Inferior parietal cortex (tissue), 1 donor: ENCODE results near the gene FRMD4B.
A peak's percentile ranks its signal among the peaks of the same experiment; 100 is the strongest.

ENCODE experiments used
- DNase-seq: peaks from one replicate; pipeline ENCODE4 v3.0.0-alpha.2; 2016; ENCODE audit errors: extremely low spot score

FRMD4B gene

DNA sequence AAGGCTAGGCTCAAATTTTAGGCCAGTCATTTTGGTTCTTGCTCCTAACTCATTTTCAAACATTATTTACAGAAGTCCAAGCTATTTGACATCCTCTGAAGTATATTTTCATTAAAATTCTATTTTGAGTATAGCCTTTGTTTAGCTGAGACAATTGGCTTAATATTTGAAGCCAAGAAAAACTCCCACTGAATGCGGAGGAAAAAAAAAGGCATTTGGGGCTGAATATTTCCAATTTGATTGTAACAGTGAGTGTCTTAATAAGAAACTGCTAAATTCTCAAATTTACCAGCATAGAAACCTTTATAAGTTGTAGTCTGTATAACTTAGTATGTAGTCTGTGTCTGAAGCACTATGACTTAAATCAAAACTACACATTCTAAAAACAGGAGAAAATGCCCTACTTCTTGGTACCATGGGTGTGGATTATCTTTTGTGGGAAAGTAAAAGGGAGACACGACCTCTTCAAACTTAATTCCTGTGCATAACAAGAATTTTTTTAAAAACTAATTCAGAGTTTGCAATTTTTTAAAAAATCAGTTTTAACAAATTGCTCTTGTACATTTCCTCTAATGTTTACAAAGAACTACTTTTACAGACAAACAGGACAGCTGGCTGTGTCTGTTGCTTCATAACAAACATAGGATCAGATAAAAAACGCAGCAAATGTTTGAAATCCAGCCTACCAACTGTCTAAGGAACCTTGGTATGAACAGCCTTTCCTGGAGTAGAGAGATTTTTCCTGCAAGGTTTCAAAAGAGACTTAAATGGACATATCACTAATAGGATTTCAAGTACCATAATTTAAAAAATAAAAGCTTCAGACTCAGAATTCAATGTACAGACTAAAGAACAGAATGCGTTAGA lies 210.8 kb downstream of the FRMD4B start:
- no peak for DNase-seq

DNA sequence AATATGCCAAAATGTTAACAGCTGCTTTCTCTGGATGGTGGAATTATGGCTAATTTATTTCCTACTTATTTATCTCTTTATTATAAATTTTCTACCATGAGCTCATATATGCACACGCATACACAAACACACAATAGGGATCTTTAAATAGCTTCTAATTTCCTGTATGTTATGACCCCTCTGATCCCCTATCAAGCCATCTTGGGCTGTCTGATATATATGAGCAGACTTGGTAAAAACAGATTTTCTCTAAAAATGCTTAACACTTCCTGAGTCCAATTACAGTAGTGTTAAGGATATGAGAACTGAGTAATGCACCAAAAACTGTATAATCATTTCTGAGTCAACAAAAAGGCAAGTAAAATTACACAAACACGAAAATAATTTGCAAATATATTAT lies 211.4 kb downstream of the FRMD4B start:
- DNase-seq, result no peak

DNA sequence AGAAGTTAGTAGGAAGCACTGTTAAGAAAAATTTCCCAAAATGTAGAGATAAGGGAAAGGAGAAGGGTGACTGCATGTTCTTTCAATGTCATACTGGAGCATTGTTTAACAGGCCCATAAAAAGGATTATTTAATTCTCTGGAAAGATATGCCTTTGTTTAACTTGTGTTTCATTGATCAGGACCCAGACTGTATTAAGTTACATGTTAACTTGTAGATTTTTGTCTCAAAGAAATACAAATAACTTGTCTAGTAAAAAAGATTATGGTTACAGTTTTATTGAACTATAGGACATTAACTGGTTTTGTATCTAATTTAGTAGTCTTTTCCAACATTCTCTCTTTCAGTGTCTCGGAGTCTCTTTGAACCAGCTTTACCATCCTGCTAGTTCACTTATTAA lies 213.8 kb downstream of the FRMD4B start:
- no peak for DNase-seq

DNA sequence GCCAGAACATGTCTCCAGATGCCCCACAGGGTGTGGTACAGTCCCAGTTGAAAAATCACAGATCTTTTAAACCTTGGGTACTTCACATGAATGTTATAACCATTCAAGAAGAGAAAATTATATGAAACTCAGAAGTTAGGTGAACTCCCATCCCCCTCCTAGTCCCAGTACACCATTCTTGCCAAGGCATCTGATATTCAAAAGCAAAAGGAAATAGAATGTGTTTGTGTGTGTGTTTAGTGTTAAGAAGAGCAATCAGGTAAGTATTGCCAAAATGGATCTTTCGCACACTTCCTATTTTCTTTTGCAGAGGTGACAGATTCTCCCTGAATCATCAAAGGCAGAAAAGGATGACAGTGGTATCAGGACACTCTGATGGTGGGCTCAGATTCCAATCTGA lies 219.4 kb downstream of the FRMD4B start:
- DNase-seq, result no peak

DNA sequence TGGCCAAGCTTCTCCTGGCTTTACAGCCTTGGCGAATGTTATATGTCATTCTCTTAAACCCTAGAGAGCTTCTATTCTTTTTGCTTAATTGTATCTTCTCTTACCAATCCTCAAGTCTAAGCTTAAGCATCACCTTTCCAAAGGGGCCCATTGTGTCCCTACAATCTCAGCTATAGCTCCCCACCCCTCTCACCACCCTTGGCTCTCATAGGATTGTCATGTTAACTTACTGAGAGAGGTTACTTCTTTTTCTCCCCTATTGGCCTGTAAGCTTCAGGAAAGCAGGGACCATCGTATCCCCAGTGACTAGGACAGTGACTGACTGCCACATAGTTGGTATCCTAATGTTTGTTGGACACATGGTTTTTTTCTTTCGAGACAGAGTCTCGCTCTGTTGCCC lies 220.1 kb downstream of the FRMD4B start:
- no peak for DNase-seq

DNA sequence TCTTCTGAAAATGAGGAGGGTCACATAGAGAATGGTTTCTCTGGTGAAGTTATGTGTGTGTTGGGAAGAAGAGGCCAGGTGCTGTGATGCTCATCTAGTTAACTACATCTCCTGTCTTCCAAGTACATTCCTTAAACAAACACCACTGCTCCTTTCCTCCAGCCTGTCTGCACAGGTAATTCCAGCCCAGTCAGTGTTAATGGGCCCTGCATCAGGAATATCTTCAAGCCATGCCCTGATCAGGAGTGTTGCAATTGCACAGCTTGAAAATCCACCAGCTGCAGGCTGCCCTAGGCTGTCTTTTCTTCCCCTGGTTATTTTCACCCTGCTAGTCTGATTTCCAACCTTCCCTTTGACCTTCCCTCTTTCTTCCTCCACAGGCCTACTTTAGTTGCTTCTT lies 221.6 kb downstream of the FRMD4B start:
- no peak for DNase-seq

DNA sequence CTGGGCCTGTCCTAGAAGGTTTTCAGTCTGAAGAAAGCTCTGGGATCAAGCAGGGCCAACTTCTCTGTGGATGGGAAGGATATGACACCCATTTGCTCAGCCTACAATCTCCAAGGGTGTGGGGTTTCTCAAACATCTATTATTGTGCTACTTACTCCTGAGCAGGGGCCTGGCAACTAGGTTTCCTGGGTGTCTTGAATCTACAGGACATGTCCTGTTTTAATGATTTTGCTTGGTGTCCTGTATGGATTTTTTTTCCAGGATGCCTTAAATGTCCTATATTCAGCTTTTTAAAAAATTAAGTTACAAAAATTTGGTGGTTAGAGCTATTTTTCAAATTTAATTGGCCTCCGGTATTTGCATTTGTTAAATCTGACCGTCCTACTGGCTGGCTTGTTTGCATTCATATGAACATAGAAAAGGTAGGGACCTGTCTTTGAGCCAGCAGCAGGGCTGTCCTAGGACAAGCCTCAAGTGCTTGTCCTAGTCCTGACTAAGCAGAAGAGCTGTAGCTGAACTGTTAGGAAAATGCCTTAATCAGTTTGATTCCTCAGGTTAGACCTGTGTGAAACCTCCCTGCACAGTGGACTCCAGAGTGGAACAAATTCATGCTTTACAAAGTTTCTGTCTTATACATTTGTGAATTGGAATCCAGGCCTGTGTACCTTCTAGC lies 223.4 kb downstream of the FRMD4B start:
- no peak for DNase-seq

GRCh38 chr3:69161587-69162307 lies 224.1 kb downstream of the FRMD4B start:
- peak; percentile 88 for DNase-seq

DNA sequence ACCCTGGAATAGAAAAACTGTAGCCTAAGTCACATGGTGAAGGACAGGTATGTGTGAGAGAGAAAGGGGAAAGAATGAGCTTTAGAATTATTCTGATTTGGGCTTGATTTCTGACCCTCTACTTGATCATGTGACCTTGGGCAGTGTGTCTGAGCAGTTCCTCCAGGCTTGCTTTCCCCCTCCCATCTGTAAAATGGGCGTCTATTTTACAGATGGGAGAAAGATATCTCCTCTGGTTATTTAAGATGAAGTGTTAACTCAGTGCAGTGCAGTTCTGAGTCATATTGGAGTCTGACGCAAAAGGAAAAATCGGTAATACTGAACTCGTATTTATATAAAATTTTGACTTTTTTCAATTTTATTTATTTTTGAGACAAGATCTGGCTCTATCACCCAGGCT lies 225.4 kb downstream of the FRMD4B start:
- DNase-seq, result no peak

GRCh38 chr3:69160107-69160506 lies 225.8 kb downstream of the FRMD4B start:
- no peak for DNase-seq

DNA sequence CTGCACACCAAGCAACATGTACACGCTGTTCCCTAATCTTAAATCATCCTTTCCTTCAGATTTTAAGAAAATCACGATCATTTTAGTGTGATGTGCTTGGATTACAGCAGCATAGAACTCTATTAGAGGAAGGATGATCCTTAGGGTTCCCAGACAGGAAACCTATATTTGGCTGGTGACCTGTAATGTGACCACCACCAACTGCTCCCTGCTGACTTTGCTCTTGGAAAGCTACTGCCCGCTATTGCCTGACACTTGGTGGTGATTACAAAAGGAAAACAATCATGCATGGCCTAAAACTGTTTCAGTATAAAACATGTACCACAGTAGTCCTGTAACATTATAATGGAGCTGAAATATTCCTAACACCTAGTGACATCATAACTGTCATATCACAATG lies 236.3 kb downstream of the FRMD4B start:
- no peak for DNase-seq

DNA sequence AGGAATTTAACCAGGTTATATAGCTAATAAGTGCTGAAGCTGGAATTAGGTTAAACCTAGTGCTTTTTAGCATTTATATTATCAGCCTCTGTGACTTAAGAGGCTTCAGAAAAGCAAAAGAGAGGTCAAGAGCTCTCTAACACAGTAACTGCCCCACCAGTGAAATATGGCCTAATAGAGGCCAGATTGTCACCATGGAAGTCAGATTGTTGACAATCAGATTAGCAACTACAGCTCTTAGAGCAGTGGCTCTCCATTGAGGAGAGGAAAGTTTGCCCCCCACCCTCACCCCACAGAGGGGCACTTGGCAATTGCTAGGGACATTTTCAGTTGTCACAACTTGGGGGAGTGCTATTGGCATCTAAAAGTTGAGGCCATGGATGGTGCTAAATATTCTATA lies 240.2 kb downstream of the FRMD4B start:
- no peak for DNase-seq

DNA sequence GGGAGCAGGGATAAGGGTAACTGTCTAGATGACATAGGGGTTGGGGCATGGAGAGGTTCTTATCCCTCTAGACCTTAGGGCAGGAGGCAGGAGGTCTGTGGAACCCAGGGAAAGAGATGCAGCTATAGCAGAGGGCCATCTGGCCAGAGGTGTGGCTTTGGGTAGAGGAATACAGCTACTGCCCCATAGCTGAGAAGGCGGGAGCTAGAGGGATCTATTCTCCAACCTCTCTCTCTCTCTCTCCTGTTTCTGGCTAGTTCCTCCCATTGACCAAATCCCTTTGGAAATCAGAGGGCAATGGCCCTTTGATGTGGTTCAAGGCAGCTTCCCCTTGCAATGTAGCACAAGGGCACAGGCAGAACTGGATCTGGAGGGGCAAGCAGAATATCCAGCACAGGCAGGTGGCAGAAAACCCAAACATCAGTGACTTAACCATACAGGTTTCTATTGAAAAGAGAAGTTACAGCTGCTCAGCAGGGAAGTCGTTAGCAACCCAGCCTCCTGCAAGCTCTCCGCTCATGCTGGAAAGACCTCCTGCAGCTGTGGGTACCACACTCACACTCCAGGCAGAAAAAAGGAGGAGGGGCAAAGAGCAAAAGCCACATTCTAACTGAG lies 241.2 kb downstream of the FRMD4B start:
- DNase-seq, result no peak

- DNase-seq, result no peak
Observed at GRCh38 chr3:69143612-69144011, 242.3 kb downstream of the FRMD4B start.

GRCh38 chr3:69142797-69143454 lies 243.0 kb downstream of the FRMD4B start:
- DNase-seq, result no peak

- no peak for DNase-seq
Observed at GRCh38 chr3:69142090-69142489, 243.8 kb downstream of the FRMD4B start.

- no peak for DNase-seq
Observed at GRCh38 chr3:69141313-69141712, 244.6 kb downstream of the FRMD4B start.

DNA sequence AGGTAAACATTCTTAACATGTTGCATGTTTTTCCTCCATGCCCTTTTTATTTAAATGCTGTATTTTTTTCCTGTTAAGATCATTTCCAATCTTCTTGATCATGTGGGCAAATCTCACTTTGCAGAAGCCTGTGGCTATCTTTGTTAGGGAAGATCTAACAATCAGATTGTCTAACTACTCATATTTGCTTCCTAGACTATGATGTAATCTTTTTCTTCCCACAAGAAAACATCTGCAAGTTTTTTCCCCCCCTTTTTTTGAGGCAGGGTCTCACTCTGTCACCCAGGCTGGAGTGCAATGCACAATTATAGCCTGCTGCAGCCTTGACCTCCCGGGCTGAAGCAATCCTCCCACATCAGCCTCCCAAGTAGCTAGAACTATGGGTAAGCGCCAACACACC lies 248.5 kb downstream of the FRMD4B start:
- no peak for DNase-seq

DNA sequence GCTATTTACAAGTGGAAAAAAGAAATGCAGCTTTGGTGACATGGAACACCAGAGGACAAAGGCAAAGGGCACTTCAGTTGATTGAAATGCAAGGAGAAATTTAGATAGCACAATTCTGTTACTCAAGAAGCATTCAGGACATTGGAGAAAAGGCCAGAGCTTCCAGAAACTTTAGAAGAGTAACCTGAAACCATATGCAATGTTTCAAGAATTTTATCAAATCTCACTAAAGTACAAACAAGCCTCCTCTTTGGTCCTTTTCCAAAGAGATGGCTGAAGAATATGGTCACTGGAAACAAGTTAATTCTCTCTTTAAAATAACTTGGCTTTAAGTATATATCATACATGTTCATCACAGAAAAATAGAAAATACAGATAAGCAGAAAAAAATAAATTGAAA lies 248.9 kb downstream of the FRMD4B start:
- DNase-seq, result no peak

GRCh38 chr3:69130689-69131088 lies 255.2 kb downstream of the FRMD4B start:
- no peak for DNase-seq

- DNase-seq, result no peak
Observed at GRCh38 chr3:69129531-69129930, 256.4 kb downstream of the FRMD4B start.

- DNase-seq, result no peak
Observed at GRCh38 chr3:69128509-69128908, 257.4 kb downstream of the FRMD4B start.
